NOMO-1 treated with DMSO at 0.1 percent for 48 hours (cell line): ENCODE measurements around the gene FFAR1.
"Not testable (repeated sequence)": the region's sequence is repeated elsewhere in the genome, so short reads cannot be mapped to it uniquely, and the experiment has no call there.

Experiments used
- DNase-seq: peaks from one replicate; lab custom pipeline; 2025; ENCODE audit not compliant: unreplicated experiment; lab: John Stamatoyannopoulos, UW

FFAR1 gene

DNA sequence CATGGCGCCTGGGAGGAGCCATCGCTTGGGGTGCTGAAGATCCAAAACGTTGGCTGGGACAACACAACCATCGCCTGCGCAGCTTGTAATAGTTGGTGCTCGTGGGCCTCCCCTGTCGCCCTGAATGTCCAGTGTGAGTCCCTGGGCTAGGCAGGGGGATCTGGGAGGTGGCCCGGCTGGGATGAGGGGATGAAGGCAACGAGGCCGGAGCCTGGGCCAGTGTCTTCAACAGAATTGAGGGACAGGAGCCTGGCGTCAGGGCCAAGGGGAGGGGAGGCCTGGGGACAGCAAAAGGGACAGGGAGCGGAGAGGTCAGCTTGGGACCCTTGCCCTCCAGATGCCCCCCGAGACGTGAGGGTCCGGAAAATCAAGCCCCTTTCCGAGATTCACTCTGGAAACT, 6.7 kb upstream of the FFAR1 start:
- DNase-seq = no peak

DNA sequence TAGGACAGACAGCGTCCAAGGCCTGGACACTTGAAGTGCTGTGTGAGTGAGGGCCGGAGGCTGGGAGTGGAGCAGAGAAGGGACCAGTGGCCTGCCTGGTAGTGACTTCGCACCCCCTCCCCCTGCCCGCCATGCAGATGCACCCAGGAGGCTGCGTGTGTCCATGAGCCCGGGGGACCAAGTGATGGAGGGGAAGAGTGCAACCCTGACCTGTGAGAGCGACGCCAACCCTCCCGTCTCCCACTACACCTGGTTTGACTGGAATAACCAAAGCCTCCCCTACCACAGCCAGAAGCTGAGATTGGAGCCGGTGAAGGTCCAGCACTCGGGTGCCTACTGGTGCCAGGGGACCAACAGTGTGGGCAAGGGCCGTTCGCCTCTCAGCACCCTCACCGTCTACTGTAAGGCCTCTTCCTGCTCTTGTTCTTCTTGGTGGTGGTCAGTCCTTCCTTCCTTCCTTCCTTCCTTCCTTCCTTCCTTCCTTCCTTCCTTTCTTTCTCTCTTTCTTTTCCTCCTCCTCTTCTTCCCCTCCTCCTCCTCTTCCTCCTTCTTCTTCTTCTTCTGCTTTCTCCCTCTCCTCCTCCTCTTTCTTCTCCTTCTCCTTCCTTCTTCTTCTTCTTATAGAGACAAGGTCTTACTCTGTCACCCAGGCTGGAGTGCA, 6.0 kb upstream of the FFAR1 start:
- no peak for DNase-seq

DNA sequence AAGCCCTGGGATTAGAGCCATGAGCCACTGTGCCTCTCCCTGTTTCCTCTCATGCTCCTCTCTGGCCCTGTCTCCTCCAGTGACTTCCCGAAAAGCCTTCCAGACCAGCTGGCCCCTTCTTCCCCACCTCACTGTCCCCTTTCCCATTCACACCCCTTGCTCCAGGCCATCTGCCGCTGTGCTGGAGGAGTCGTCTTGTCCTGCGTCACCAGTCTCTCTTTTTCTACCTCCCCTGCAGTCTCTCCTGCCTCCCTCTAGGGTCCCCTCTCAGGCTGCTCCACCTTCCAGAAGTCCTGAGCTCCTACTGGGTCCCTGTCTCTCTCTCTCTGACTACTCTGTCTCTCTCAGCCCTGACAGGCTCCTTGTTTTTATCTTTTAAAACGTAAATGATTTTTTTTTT, 5.3 kb upstream of the FFAR1 start:
- no peak for DNase-seq

DNA sequence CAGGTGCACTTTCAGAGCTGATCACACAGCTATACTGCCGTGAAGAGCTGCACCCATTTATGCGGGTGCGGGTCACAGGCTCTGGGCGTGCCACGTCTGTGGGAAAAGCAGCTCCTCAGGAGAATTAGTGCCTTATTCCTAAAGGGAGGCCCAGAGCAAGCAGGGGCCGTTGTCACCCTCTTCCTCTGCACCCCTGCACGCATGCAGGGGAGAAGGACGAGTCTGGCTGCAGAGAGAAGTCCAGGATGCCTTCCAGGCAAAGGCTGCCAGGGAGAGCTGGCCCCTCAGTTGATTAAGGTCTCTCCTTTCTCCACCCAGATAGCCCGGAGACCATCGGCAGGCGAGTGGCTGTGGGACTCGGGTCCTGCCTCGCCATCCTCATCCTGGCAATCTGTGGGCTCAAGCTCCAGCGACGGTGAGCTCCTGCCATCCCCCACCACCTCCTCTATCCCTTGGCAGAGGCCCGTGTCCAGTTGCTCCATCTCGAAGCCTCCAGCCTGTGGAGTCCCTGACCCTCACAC, 3.1 kb upstream of the FFAR1 start:
- DNase-seq = no peak

DNA sequence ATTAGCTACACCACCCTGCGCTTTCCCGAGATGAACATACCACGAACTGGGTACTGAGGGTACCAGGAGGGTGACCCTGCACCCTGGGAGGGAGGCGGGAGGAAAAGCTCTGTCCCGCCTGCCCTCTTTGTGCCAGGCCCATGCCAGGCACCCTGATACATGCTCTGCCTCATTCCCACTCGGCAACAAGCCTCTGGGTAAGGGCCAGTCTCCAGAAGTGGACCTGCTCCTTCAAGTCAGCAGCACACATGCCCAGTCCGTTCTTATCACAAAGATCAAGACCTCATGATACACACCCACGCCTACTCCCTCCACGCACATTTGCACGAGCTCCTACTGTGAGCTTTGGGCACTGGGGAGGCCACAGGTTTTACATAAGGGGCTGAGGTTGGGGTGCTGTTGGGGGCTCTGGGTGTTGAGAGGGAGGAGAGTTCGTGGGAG, 2.0 kb upstream of the FFAR1 start:
- no peak for DNase-seq

DNA sequence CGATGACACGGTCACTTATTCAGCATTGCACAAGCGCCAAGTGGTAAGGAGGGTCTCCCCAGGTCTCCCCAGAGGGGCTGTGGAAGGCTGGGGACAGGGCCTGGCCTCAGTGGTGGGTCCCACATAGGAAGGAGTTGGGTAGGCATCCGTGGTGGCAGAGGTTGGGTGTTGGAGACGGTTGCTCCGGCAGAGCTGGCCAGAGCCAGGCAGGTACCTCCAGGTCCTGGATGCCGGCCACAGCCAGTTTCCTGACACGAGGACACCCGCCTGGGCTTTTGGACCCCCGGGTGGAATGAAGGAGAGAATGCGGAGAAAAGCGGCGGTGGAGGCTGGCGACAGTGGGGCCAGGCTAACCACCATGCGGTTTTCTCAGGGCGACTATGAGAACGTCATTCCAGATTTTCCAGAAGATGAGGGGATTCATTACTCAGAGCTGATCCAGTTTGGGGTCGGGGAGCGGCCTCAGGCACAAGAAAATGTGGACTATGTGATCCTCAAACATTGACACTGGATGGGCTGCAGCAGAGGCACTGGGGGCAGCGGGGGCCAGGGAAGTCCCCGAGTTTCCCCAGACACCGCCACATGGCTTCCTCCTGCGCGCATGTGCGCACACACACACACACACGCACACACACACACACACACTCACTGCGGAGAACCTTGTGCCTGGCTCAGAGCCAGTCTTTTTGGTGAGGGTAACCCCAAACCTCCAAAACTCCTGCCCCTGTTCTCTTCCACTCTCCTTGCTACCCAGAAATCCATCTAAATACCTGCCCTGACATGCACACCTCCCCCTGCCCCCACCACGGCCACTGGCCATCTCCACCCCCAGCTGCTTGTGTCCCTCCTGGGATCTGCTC, 1.3 kb upstream of the FFAR1 start:
- DNase-seq = no peak

DNA sequence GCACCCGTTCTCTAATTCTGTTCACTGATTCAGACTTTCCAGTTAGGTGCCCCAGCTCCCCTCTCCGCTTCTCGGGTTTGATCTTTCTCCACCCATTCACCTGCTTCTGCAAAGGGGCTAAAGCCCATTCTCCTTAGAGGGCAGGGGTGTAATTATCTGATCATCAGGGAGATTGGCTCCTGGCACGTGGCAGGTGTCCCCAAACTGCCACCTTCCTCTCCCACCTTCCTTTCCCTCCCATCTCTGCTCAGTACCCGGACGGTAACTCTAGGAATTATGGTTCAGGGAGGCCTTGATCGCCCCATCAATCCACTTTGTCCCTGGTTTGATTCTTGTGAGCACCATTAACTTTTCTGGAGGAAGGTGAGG, 212 bp downstream of the FFAR1 start:
- no peak for DNase-seq

DNA sequence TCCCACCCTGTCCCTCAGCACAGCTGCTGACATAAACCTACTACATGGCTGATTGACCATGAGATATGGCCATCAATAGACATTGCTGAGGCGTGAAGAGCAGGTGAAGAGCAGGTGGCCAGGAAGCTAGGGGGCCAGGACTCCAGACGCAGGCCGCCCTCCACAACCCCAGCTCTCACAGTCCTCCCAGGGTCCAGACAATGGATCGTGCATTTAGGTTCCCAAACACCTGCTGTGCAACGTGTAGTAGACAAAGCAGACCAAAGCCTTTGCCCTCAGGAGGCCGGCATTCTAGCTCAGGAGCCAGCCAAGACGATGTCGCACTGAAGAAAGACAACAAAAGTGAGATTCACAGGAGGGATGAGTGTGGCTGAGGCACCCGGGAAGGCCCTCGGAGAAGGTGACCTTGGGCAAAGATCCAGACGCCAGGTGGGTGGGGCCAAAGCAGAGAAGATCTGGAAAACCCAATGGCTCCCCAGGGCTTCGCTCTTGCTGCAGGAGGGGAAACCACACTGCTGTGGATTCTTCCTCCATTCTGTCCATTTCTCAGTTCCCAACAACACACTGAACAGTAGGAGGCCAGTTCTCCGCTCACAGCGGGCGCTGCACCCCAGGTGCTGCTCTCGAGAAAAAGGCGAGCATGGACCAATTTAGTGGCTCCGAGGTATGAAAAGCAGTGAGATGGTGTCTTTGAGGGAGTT, 1.4 kb downstream of the FFAR1 start:
- DNase-seq = no peak

DNA sequence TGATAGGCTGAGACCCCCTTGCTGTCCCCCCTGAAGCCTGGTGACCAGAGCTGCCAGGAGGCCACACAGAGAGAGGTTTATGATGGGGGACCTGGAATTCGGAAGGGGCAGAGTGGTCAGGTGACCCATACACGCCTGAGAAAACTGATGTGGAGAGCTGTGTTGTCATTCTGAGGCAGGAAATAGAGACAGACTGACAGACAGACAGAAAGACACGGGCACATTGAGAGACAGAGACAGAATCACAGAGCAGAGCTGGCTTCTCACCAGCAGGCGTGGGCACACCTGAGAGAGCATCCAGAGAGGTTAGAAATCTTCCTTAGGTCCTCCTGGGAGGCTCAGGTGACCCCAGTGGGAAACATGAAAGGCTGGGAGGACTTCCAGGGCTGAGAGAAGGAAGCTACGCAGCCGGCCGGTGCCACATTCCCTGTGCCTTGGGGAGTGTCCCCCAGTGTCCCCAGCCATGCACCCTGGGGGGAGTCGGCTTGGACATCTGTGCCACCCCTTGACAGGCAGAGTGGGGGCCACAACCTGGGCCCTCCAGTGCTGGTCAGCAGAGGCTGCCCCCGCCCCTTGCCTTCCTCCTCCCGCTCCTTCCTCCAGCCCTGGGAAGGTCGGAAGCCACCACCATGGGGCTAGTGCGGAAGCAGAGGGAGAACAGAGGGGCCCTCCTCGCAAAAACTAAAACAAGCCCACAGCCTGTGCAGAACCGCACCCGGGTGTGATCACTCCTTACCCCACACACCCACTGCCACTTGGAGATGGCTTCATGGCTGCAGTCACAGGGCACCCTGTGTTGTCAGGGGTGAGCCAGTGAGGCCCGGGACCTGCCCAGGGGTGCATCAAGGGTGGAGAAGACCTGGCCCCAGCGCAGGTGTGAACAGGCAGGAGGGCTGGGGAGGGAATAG, 2.2 kb downstream of the FFAR1 start:
- DNase-seq = no peak

DNA sequence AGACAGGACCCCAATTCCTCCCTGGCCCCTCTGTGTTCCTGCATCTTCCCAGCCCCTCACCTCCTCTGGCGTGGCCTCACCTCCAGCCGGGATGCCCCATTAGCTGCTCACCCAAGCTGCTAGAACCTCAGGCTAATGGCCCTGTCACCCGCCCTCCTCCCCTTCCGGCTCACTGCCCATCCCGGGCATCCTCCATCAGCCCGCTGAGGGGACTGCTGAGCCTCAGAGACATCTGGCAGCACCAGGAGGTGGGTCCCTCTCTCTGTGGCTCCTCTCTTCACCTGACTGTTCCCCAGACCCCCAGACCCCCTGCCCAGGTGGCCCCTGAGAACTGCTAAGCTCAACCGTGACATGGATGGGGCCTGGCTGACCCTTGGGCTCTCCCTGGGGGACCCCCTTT, 2.9 kb downstream of the FFAR1 start:
- DNase-seq = no peak

DNA sequence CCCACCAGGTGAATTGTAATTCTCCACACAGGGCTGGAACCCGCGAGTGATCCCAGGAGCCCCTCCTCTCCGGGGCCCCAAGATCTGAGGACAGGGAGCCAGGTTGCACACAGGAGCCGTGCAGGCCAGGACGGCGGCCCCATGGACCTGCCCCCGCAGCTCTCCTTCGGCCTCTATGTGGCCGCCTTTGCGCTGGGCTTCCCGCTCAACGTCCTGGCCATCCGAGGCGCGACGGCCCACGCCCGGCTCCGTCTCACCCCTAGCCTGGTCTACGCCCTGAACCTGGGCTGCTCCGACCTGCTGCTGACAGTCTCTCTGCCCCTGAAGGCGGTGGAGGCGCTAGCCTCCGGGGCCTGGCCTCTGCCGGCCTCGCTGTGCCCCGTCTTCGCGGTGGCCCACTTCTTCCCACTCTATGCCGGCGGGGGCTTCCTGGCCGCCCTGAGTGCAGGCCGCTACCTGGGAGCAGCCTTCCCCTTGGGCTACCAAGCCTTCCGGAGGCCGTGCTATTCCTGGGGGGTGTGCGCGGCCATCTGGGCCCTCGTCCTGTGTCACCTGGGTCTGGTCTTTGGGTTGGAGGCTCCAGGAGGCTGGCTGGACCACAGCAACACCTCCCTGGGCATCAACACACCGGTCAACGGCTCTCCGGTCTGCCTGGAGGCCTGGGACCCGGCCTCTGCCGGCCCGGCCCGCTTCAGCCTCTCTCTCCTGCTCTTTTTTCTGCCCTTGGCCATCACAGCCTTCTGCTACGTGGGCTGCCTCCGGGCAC, 3.9 kb downstream of the FFAR1 start:
- no peak for DNase-seq

DNA sequence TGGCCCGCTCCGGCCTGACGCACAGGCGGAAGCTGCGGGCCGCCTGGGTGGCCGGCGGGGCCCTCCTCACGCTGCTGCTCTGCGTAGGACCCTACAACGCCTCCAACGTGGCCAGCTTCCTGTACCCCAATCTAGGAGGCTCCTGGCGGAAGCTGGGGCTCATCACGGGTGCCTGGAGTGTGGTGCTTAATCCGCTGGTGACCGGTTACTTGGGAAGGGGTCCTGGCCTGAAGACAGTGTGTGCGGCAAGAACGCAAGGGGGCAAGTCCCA, 4.4 kb downstream of the FFAR1 start:
- DNase-seq = no peak

DNA sequence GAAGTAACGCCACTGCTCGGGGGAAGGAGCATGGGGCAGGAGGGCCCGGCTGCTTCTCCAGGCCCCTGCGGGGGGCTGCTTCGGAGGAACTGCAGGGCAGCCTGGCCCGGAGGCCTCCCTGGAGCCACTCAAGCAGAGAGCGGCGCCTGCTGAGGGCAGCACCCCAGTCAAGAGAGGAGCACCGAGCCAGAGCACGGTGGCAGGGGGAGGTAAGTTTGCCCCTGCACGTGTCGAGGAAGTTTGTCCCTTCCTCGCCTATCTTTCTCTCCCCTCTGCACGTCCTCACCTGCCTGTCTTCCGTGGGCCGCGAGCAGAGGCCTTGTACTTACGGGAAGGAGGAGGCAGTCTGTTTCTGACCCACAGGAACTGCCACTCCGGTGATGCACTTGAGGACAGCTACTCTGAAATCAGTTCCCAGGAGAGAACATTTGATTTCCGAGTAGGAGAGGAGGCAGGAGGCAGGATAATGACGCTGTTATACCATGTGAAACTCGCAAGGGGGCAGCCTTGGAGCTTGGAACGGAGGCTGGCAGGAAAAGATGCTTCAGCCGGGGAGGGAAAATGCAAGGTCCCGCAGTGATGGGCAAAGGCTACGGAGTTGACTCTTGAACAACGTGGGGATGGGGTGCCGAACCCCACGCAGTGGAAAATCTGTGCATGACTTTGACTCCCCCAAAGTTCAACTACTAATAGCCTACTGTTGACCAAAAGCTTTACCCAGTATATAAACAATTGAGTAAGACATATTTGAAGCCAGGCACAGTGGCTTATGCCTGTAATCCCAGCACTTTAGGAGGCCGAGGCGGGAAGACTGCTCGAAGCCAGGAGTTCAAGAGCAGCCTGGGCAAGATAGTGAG, 5.0 kb downstream of the FFAR1 start:
- peak; percentile 65 for DNase-seq

DNA sequence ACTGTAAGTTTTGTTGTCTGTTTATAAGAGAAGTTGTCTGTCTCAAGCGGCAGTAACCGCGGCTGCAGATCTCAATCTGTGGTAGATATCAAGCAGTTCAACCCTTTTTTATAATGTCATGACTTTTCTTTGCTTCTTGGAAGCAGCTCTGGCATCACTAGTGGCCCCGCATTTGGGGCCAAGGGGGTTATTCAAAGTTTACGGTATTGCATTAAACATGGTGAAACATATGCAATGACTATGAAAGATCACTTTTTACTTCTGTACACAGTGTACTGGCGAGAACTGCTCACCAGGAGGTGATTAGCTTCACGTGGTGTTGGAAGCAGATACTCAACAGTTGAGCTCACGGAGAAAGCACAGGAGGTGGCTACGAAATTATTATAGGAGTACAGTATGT, 5.9 kb downstream of the FFAR1 start:
- peak; percentile 6 for DNase-seq

DNA sequence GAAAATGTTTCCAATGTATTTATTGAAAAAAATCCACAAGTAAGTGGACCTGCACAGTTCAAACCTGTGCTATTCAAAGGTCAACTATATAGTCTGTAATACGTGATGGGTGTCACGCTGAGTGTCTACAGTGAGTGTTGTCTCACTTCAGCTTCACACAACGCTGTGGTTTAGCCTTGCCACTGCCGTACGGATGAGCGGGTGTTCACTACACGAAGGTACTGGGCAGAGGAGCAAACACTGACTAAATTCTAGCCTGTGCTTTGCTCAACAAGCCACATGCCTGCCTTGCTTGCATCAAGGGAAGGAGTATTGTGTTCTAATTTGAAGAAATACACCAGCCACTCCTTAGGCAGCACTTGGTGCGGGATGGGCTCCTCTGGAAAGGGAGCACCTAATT, 7.2 kb downstream of the FFAR1 start:
- DNase-seq = no peak

DNA sequence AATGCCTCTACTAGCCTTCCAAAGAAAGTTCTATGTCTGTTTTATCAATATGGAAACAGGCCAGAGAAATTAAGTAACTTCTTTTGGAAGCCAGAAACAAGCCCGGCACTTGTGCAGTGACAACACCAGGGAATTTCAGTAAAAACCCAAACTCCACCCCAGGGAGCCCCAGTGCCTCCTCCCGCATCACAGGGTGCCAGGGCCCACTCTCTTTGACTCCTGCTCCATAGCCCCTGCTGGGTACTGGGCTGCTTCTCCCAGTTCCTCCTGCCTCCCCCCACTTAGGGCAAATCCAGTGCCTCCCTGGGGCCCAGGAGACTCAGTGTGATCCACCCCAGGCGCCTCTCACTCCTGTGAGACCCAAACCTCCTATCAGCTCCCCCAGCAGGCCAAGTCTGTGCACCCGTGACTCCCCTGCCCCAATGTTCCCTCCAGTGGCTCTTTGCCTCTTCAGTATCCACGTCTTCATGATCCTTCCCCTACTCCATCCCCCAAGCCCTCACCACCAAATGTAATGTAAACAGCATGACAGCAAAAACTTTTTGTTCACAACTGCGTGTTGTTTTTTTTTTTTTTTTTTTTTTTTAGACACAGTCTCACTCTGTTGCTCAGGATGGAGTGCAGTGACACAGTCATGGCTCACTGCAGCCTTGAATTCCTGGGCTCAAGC, 8.2 kb downstream of the FFAR1 start:
- no peak for DNase-seq

DNA sequence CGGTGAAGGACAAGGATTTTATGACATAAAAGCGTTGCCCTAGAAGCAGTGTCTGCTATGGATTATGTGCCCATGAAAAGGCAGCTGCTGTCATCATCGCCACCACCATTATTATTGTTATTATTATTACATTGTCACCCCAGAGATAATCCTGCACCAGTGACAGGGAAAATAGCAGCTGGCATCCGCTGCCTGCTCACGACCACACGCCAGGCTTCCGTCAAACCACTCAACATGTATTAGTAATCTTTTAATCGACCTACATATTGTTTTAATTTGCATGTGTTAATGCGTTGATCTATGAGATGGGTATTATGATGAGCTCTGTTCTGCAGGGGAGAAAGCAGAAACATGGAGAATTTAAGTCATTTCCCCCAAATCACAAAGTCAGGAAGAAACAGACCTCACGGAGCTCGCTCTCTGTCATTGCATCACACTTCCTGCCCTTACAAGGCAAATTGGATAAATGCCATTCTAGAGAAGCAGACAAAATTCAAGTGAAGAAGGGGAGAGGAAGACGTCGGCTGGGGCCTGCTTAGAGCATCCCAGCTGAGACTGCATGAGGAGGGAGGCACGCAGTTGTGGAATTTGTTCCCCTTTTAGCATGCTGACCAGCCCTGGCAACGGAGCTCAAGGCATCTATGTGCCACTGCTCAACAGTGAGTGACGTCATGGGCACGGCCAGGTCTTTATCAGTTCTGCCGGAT, 10.3 kb downstream of the FFAR1 start, which contains the start of gene FFAR3:
Gene FFAR3, plus strand, starts transcription at position 594 of the 707 bp plus-strand sequence. CDS start 431 bp downstream, outside the sequence.
- peak; percentile 86 for DNase-seq

DNA sequence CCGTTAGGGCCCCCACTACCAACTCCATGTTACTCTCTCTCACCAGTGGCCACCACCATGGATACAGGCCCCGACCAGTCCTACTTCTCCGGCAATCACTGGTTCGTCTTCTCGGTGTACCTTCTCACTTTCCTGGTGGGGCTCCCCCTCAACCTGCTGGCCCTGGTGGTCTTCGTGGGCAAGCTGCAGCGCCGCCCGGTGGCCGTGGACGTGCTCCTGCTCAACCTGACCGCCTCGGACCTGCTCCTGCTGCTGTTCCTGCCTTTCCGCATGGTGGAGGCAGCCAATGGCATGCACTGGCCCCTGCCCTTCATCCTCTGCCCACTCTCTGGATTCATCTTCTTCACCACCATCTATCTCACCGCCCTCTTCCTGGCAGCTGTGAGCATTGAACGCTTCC, 11.1 kb downstream of the FFAR1 start:
- DNase-seq = not testable (repeated sequence)
